PC-9 (cell line): Measurements from ENCODE around the gene RUVBL2. TPM values are rescaled to one million over a fixed set of nuclear protein-coding genes. Genes with fewer than 3 reads are reported as not detected.

Source experiments
- BruUV-seq: library from RNA; stranded (reverse); fragments of 400-500 nt; replicated peaks from 2 replicates; lab custom pipeline; 2021; lab: Mats Ljungman, UMichigan
- CTCF ChIA-PET: fragments of 300-600 bp; sonication (Branson Sonifier 250); formaldehyde crosslinking; loops from one replicate; lab custom pipeline; 2022; ENCODE audit warnings: antibody characterized with exemption; lab: Charles Lee
- POLR2A ChIA-PET: fragments of 300-600 bp; sonication (Branson Sonifier 250); formaldehyde crosslinking; loops from one replicate; lab custom pipeline; 2022; ENCODE audit warnings: antibody characterized with exemption; ENCODE audit not compliant: unreplicated experiment; lab: Charles Lee
- DNase-seq, 2 experiments: peaks; one replicate each; pipeline versions ENCODE4 v3.0.0 to v3.0.0-alpha.2; 2015 to 2022; ENCODE audit warnings: mixed read lengths in 1 of 2
- H2AFZ ChIP-seq: fragments of 200-600 bp; sonication (generic); 2 replicates; pipeline ENCODE4 v1.8.1; 2017; ENCODE audit warnings: antibody characterized with exemption
- H3F3A ChIP-seq: fragments of 200-600 bp; sonication (generic); 2 replicates; pipeline ENCODE4 v1.8.1; 2017; ENCODE audit warnings: antibody characterized with exemption, mild to moderate bottlenecking, low read depth; ENCODE audit not compliant: insufficient read depth
- H3K27ac ChIP-seq: fragments of 200-600 bp; sonication (generic); 2 replicates; pipeline ENCODE4 v1.6.1; 2016; ENCODE audit warnings: mixed run types
- H3K27me3 ChIP-seq: fragments of 200-600 bp; sonication (generic); 2 replicates; pipeline ENCODE4 v1.6.1; 2016; ENCODE audit warnings: low read depth, mixed run types; ENCODE audit not compliant: insufficient read depth
- H3K36me3 ChIP-seq: fragments of 200-600 bp; sonication (generic); 2 replicates; pipeline ENCODE4 v1.6.1; 2016; ENCODE audit warnings: low read depth, mixed run types
- H3K4me1 ChIP-seq: fragments of 200-600 bp; sonication (generic); replicated peaks from 2 replicates; pipeline ENCODE4 v1.6.1; 2016; ENCODE audit warnings: mixed run types; ENCODE audit not compliant: insufficient read depth
- H3K4me2 ChIP-seq: fragments of 200-600 bp; sonication (generic); 2 replicates; pipeline ENCODE4 v1.6.1; 2017; ENCODE audit warnings: mixed run types
- H3K4me3 ChIP-seq: fragments of 200-600 bp; sonication (generic); 2 replicates; pipeline ENCODE4 v1.6.1; 2016; ENCODE audit warnings: mixed run types
- H3K79me2 ChIP-seq: fragments of 200-600 bp; sonication (generic); 2 replicates; pipeline ENCODE4 v1.6.1; 2017; ENCODE audit warnings: low read depth, mixed run types
- H3K9me2 ChIP-seq: fragments of 200-600 bp; sonication (generic); 2 replicates; pipeline ENCODE4 v1.8.1; 2017; ENCODE audit warnings: mild to moderate bottlenecking; ENCODE audit not compliant: insufficient read depth
- H3K9me3 ChIP-seq: fragments of 200-600 bp; sonication (generic); 2 replicates; pipeline ENCODE4 v1.8.1; 2016; ENCODE audit warnings: low read depth; ENCODE audit not compliant: insufficient read depth
- H4K20me1 ChIP-seq: fragments of 200-600 bp; sonication (generic); 2 replicates; pipeline ENCODE4 v1.8.1; 2017; ENCODE audit not compliant: insufficient read depth
- EZH2 ChIP-seq: fragments of 200-600 bp; sonication (generic); IDR thresholded peaks from 2 replicates; pipeline ENCODE4 v1.8.0; 2017; ENCODE audit warnings: antibody characterized with exemption, low read depth
- intact Hi-C: fragments of 100-400 bp; cut with micrococcal nuclease; formaldehyde crosslinking; loops from one replicate; pipeline ENCODE4 v1.10.0; 2022; ENCODE audit not compliant: unreplicated experiment
- total RNA-seq: library from RNA; stranded (reverse); gene quantifications from 2 replicates; pipeline ENCODE4 v1.2.3, GENCODE V29; 2021
- TF ChIP-seq, protein P1 (sequence below): fragments of 200-600 bp; sonication (generic); conservative IDR thresholded peaks from 2 replicates; pipeline ENCODE4 v1.6.1; 2017; ENCODE audit warnings: mixed run types, antibody characterized with exemption, mild to moderate bottlenecking, moderate library complexity

RUVBL2 gene
- total RNA-seq, 1 experiment from 2014 or later: 179 TPM

DNA sequence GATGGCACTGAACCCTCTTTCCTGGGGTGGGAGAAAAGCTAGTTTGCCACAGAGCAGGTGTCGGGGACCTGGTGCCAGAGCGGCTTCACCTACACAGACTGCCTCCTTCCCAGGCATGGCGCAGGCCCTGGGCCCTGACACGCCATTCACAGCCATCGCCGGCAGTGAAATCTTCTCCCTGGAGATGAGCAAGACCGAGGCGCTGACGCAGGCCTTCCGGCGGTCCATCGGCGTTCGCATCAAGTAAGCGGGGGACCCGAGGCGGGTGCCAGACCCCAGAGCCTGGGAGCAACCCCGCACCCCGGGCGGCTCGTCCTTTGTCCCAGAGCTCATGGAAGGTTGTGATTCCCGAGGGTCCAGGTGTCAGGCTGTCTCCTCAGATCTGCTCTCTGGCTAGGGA is 13.2 kb downstream of the RUVBL2 start:
- Histone ChIP-seq H3K79me2 (no peaks in the 10 kb centered on the region), H3K9me3 (no peaks in the 10 kb centered on the region), H3F3A (peaks cover 9% of the 10 kb centered on the region), H3K4me3 (no peak overlapping the region), H3K9me2 (no peaks in the 10 kb centered on the region), H3K4me2 (no peak overlapping the region), H3K27me3 (no peaks in the 10 kb centered on the region), H4K20me1 (peaks cover 18% of the 10 kb centered on the region), H3K36me3 (peaks cover 22% of the 10 kb centered on the region; the same call in 1 of the 2 replicates), H3K27ac (no peak overlapping the region), H2AFZ (no peak overlapping the region), H3K4me1 (no peaks in the 10 kb centered on the region)
- CTCF ChIA-PET: no interaction called here
- BruUV-seq: no TSS peak
- POLR2A ChIA-PET: interaction anchor here (0.7 kb wide), 1 partner anchor 23 kb away, joined by 3 read pairs; no protein-coding TSS in a partner anchor
- intact Hi-C loops: no loop called here
- TF ChIP-seq, protein P1, sequence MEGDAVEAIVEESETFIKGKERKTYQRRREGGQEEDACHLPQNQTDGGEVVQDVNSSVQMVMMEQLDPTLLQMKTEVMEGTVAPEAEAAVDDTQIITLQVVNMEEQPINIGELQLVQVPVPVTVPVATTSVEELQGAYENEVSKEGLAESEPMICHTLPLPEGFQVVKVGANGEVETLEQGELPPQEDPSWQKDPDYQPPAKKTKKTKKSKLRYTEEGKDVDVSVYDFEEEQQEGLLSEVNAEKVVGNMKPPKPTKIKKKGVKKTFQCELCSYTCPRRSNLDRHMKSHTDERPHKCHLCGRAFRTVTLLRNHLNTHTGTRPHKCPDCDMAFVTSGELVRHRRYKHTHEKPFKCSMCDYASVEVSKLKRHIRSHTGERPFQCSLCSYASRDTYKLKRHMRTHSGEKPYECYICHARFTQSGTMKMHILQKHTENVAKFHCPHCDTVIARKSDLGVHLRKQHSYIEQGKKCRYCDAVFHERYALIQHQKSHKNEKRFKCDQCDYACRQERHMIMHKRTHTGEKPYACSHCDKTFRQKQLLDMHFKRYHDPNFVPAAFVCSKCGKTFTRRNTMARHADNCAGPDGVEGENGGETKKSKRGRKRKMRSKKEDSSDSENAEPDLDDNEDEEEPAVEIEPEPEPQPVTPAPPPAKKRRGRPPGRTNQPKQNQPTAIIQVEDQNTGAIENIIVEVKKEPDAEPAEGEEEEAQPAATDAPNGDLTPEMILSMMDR: no peak
- TF ChIP-seq EZH2: no peak
- no peak for DNase-seq

- CTCF ChIA-PET: no interaction called here
- Histone ChIP-seq H2AFZ (no peak overlapping the region), H3K9me2 (no peaks in the 10 kb centered on the region), H3K4me3 (no peak overlapping the region), H3K4me1 (no peaks in the 10 kb centered on the region), H4K20me1 (peaks cover 8% of the 10 kb centered on the region; the same call in 1 of the 2 replicates), H3K4me2 (no peak overlapping the region), H3K9me3 (no peaks in the 10 kb centered on the region), H3K36me3 (peaks cover 21% of the 10 kb centered on the region; the same call in 1 of the 2 replicates), H3F3A (peaks cover 19% of the 10 kb centered on the region), H3K27me3 (no peaks in the 10 kb centered on the region), H3K79me2 (no peaks in the 10 kb centered on the region), H3K27ac (no peak overlapping the region)
- TF ChIP-seq EZH2: no peak
- TF ChIP-seq, protein P1: no peak
- BruUV-seq: no TSS peak
- POLR2A ChIA-PET: interaction anchor here (0.6 kb wide), 1 partner anchor 618 kb away, joined by 18 read pairs; no protein-coding TSS in a partner anchor
- DNase-seq: no peak
- intact Hi-C loops: no loop called here
These were observed 16.1 kb downstream of the RUVBL2 start for GRCh38 chr19:49009828-49010227.

GRCh38 chr19:49010453-49010852 is 16.8 kb downstream of the RUVBL2 start:
- Histone ChIP-seq H3K36me3 (peaks cover 25% of the 10 kb centered on the region), H4K20me1 (peaks cover 8% of the 10 kb centered on the region; the same call in 1 of the 2 replicates), H3K27me3 (no peaks in the 10 kb centered on the region), H3K27ac (no peak overlapping the region), H3K9me3 (no peaks in the 10 kb centered on the region), H2AFZ (no peak overlapping the region), H3K4me3 (no peak overlapping the region), H3K79me2 (no peaks in the 10 kb centered on the region), H3F3A (peaks cover 25% of the 10 kb centered on the region), H3K4me2 (no peak overlapping the region), H3K9me2 (no peaks in the 10 kb centered on the region), H3K4me1 (no peaks in the 10 kb centered on the region)
- no peak for DNase-seq
- BruUV-seq: no TSS peak
- POLR2A ChIA-PET: no interaction called here
- intact Hi-C loops: no loop called here
- CTCF ChIA-PET: no interaction called here
- no peak for TF ChIP-seq EZH2
- TF ChIP-seq, protein P1: no peak
